ENCODE data around the gene LPIN3. TPM values are rescaled to one million over a fixed set of nuclear protein-coding genes. Genes with fewer than 3 reads are reported as not detected.

Gene LPIN3
- total and polyA plus RNA-seq, 2 of the 8 experiments (the other 6 are each of a cell fraction or from before 2014, with no cell fraction given), result 3.7 to 3.9 TPM

DNA sequence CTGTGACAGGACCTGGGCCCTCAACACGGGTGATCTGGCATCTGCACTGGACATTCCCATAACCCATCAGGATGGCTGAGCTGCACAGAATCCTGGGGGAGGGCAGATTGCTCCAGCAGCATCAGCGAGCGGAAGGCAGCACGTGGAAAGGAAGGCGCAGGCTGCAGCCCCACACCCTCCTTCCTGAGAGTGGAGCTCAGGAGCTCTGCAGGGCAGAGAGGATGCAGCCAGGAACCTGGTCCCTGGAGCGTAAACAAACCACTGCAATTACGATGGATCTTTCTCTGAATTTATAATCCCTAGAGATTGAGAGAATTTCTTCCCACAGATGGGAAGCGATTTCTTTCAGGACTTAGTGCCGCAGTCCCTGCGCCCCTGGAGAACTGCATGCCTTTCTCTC, 65.7 kb downstream of the LPIN3 start (continued):
- TF ChIP-seq, protein P1, sequence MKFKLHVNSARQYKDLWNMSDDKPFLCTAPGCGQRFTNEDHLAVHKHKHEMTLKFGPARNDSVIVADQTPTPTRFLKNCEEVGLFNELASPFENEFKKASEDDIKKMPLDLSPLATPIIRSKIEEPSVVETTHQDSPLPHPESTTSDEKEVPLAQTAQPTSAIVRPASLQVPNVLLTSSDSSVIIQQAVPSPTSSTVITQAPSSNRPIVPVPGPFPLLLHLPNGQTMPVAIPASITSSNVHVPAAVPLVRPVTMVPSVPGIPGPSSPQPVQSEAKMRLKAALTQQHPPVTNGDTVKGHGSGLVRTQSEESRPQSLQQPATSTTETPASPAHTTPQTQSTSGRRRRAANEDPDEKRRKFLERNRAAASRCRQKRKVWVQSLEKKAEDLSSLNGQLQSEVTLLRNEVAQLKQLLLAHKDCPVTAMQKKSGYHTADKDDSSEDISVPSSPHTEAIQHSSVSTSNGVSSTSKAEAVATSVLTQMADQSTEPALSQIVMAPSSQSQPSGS (IDR thresholded peaks at IDR 0.05; ENCODE audit: low read length), result no peak
- TF ChIP-seq EGR1 (IDR thresholded peaks at IDR 0.05; ENCODE audit: borderline replicate concordance, low read depth, low read length) (no peak), POLR2AphosphoS5 (IDR thresholded peaks at IDR 0.05; ENCODE audit: low read depth, low read length) (no peak), SAP30 (IDR thresholded peaks at IDR 0.05; ENCODE audit: insufficient read depth, insufficient replicate concordance, low read length) (no peak), SIN3A (conservative IDR thresholded peaks at IDR 0.05 in 1 of 2, IDR thresholded peaks at IDR 0.05 in 1 of 2; ENCODE audit: low read depth in 1 of 2, low read length in 2 of 2) (no peak)

Measured in H1 (cell line).